ENCODE results near the gene SLC35D3. TPM values are rescaled to one million over a fixed set of nuclear protein-coding genes. Genes with fewer than 3 reads are reported as not detected.

Gene SLC35D3
- total RNA-seq, 1 experiment from 2014 or later, result not detected

DNA sequence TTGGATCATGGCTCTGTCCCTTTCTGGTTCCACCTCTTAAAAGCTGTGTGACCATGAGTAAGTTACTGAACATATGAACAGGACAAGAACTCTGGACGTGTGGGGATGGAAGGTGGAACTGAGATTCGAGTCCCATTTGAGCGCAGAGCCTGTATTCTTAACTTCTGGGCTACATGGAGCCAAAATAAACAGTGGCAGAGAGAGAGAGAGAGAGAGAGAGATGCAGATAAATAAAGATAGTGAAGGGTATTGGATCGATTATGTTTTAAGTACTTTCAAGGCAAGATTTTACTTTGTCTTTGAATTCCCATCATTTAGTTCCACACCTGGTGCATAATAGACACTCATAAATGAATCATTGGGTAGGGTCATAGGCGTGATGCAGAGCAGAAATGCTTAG is 39.7 kb downstream of the SLC35D3 start:
- CTCF ChIA-PET, result no interaction called here
- Histone ChIP-seq H3K4me3 (no peak overlapping the region), H3K27me3 (ENCODE audit: insufficient read depth, low read depth) (no peaks in the 10 kb centered on the region), H3K79me2 (ENCODE audit: low read depth) (no peaks in the 10 kb centered on the region), H3K36me3 (ENCODE audit: low read depth) (no peaks in the 10 kb centered on the region), H4K20me1 (ENCODE audit: insufficient read depth) (no peaks in the 10 kb centered on the region), H3F3A (ENCODE audit: insufficient read depth, low read depth) (no peaks in the 10 kb centered on the region; the same call in 1 of the 2 replicates), H3K4me1 (replicated peaks; ENCODE audit: insufficient read depth) (peaks cover 8% of the 10 kb centered on the region; the same call in 1 of the 2 replicates), H3K9me2 (ENCODE audit: insufficient read depth) (no peaks in the 10 kb centered on the region), H3K9me3 (ENCODE audit: insufficient read depth, low read depth) (no peaks in the 10 kb centered on the region), H2AFZ (no peak overlapping the region), H3K27ac (no peak overlapping the region), H3K4me2 (no peak overlapping the region)
- no peak for TF ChIP-seq EZH2 (IDR thresholded peaks at IDR 0.05; ENCODE audit: low read depth)
- TF ChIP-seq, protein P1, sequence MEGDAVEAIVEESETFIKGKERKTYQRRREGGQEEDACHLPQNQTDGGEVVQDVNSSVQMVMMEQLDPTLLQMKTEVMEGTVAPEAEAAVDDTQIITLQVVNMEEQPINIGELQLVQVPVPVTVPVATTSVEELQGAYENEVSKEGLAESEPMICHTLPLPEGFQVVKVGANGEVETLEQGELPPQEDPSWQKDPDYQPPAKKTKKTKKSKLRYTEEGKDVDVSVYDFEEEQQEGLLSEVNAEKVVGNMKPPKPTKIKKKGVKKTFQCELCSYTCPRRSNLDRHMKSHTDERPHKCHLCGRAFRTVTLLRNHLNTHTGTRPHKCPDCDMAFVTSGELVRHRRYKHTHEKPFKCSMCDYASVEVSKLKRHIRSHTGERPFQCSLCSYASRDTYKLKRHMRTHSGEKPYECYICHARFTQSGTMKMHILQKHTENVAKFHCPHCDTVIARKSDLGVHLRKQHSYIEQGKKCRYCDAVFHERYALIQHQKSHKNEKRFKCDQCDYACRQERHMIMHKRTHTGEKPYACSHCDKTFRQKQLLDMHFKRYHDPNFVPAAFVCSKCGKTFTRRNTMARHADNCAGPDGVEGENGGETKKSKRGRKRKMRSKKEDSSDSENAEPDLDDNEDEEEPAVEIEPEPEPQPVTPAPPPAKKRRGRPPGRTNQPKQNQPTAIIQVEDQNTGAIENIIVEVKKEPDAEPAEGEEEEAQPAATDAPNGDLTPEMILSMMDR (conservative IDR thresholded peaks at IDR 0.05), result no peak
- POLR2A ChIA-PET (ENCODE audit: unreplicated experiment), result no interaction called here
- no peak for DNase-seq
- intact Hi-C loops (cut with micrococcal nuclease; ENCODE audit: unreplicated experiment), result no loop called here
- BruUV-seq (replicated peaks), result no TSS peak

DNA sequence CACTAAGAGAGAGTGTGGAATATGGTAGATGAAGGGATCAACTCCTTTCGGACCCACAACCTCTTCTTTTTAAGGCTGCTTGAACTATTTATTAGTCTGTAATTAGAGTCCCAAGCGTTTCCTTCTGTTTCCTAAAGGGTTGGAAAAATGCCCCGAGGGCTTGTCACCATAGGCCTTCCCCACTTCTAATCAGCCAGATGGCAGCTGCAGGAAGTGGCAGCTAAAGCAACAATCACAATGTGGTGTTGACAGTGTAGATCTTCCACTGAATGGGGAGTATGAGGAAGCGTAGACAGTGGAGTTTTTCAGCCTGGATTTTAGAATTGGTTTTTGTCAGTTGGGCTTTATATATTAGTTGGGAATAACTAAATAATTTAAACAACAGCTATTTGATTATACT is 40.6 kb downstream of the SLC35D3 start:
- CTCF ChIA-PET, result no interaction called here
- BruUV-seq (replicated peaks), result no TSS peak

DNA sequence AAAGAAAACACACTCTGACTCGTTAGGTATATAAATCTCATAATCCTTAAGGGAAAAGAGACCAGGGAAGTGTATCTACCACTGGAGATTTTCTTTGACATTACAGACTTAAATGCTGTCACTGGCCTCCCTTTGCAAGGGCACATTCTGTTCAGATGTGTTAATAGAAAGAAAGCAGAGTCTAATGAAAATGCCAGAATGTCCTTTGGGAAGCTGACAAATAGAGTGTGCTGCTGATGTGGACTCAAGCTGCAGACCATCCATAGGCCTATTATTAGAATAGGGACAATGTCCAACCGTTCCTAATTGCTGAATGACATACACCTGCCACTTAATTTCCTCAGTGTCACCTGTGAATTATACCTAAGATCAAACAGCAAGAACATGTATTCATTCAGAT is 41.2 kb downstream of the SLC35D3 start:
- no peaks in the 10 kb centered on the region for H4K20me1 ChIP-seq (ENCODE audit: insufficient read depth)
- ChIA-PET POLR2A (ENCODE audit: unreplicated experiment) (interaction anchor here (0.7 kb wide), 1 partner anchor 729 kb away, joined by 4 read pairs; no protein-coding TSS in a partner anchor), CTCF (no interaction called here)
- TF ChIP-seq EZH2 (IDR thresholded peaks at IDR 0.05; ENCODE audit: low read depth), result no peak
- TF ChIP-seq, protein P1 (conservative IDR thresholded peaks at IDR 0.05), result no peak
- no peaks in the 10 kb centered on the region; the same call in 1 of the 2 replicates for H3F3A ChIP-seq (ENCODE audit: insufficient read depth, low read depth)
- no peaks in the 10 kb centered on the region for H3K9me2 ChIP-seq (ENCODE audit: insufficient read depth)
- no peaks in the 10 kb centered on the region for H3K79me2 ChIP-seq (ENCODE audit: low read depth)
- BruUV-seq (replicated peaks), result no TSS peak
- H3K4me1 ChIP-seq (replicated peaks; ENCODE audit: insufficient read depth), result peaks cover 9% of the 10 kb centered on the region
- intact Hi-C loops (cut with micrococcal nuclease; ENCODE audit: unreplicated experiment), result no loop called here
- H3K27ac ChIP-seq, result no peak overlapping the region
- no peaks in the 10 kb centered on the region for H3K9me3 ChIP-seq (ENCODE audit: insufficient read depth, low read depth)
- DNase-seq, result no peak
- no peaks in the 10 kb centered on the region for H3K27me3 ChIP-seq (ENCODE audit: insufficient read depth, low read depth)
- H3K4me2 ChIP-seq, result no peak overlapping the region
- H3K4me3 ChIP-seq, result no peak overlapping the region
- no peak overlapping the region for H2AFZ ChIP-seq
- no peaks in the 10 kb centered on the region for H3K36me3 ChIP-seq (ENCODE audit: low read depth)

More for the DNA sequence above, 40.6 kb downstream of the SLC35D3 start:
- no peaks in the 10 kb centered on the region for H3K9me2 ChIP-seq (ENCODE audit: insufficient read depth)
- H3K36me3 ChIP-seq (ENCODE audit: low read depth), result no peaks in the 10 kb centered on the region
- intact Hi-C loops (cut with micrococcal nuclease; ENCODE audit: unreplicated experiment), result no loop called here
- no peak overlapping the region for H3K4me3 ChIP-seq
- H2AFZ ChIP-seq, result no peak overlapping the region
- no peaks in the 10 kb centered on the region; the same call in 1 of the 2 replicates for H3F3A ChIP-seq (ENCODE audit: insufficient read depth, low read depth)
- peaks cover 8% of the 10 kb centered on the region; the same call in 1 of the 2 replicates for H3K4me1 ChIP-seq (replicated peaks; ENCODE audit: insufficient read depth)
- no peak overlapping the region for H3K27ac ChIP-seq
- TF ChIP-seq, protein P1 (conservative IDR thresholded peaks at IDR 0.05), result no peak
- TF ChIP-seq EZH2 (IDR thresholded peaks at IDR 0.05; ENCODE audit: low read depth), result no peak
- no peak overlapping the region for H3K4me2 ChIP-seq
- H3K9me3 ChIP-seq (ENCODE audit: insufficient read depth, low read depth), result no peaks in the 10 kb centered on the region
- DNase-seq, result peak; percentile 25 to 48
- H3K79me2 ChIP-seq (ENCODE audit: low read depth), result no peaks in the 10 kb centered on the region
- H4K20me1 ChIP-seq (ENCODE audit: insufficient read depth), result no peaks in the 10 kb centered on the region
- H3K27me3 ChIP-seq (ENCODE audit: insufficient read depth, low read depth), result no peaks in the 10 kb centered on the region
- POLR2A ChIA-PET (ENCODE audit: unreplicated experiment), result interaction anchor here (0.7 kb wide), 1 partner anchor 730 kb away, joined by 4 read pairs; no protein-coding TSS in a partner anchor
